Endothelial cell of umbilical vein (primary cell): Measurements from ENCODE around the gene SGK1.
"Not testable (repeated sequence)": the region's sequence is repeated elsewhere in the genome, so short reads cannot be mapped to it uniquely, and the experiment has no call there.

ENCODE experiments used
- EZH2 ChIP-seq: IDR thresholded peaks from 2 replicates; pipeline ENCODE4 v1.6.1; 2012; ENCODE audit warnings: borderline replicate concordance, low read depth, mild to moderate bottlenecking, moderate library complexity, low read length, inconsistent platforms; ENCODE audit not compliant: severe bottlenecking
- MYC ChIP-seq: IDR thresholded peaks from one replicate; pipeline ENCODE4 v1.6.1; 2011; ENCODE audit warnings: mild to moderate bottlenecking, low read depth, low read length
- POLR2A ChIP-seq: IDR thresholded peaks from 2 replicates; pipeline ENCODE4 v1.6.1; 2012; ENCODE audit warnings: low read depth, mild to moderate bottlenecking, control low read depth, low read length
- POLR2AphosphoS5 ChIP-seq: IDR thresholded peaks from 2 replicates; pipeline ENCODE4 v1.6.1; 2012; ENCODE audit warnings: low read depth, mild to moderate bottlenecking, control low read depth, low read length, moderate library complexity; ENCODE audit not compliant: insufficient read depth
- TF ChIP-seq, protein P1 (sequence below), 2 donors: IDR thresholded peaks; 1 replicate in 1 of 2; 2 replicates in 1 of 2; pipeline ENCODE4 v1.5.1; 2011; ENCODE audit warnings: low read length in 2 of 2, mild to moderate bottlenecking in 2 of 2, moderate library complexity in 2 of 2, control low read depth in 1 of 2, inconsistent platforms in 1 of 2, low read depth in 1 of 2; ENCODE audit not compliant: insufficient read depth in 1 of 2; ENCODE audit errors: extremely low read depth in 1 of 2
- TF ChIP-seq, protein P2 (sequence below): IDR thresholded peaks from 2 replicates; pipeline ENCODE4 v1.6.1; 2011; ENCODE audit not compliant: insufficient read depth, insufficient read length

DNA sequence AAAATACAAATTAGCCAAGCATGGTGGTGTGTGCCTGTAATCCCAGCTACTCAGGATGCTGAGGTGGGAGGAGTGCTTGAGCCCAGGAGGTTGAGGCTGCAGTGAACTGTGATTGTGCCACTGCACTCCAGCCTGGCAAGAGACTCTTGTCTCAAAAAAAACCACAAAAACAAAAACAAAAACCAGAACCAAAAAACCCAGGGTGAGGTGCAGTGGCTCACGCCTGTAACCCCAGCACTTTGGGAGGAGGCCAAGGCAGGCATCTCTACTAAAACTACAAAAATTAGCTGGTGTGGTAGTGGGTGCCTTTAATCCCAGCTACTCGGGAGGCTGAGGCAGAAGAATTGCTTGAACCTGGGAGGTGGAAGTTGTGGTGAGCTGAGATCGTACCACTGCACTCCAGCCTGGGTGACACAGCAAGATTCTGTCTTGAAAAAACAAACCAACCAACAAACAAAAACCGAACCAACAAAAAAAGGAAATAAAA is 41.0 kb downstream of the SGK1 start:
- TF ChIP-seq, protein P1, sequence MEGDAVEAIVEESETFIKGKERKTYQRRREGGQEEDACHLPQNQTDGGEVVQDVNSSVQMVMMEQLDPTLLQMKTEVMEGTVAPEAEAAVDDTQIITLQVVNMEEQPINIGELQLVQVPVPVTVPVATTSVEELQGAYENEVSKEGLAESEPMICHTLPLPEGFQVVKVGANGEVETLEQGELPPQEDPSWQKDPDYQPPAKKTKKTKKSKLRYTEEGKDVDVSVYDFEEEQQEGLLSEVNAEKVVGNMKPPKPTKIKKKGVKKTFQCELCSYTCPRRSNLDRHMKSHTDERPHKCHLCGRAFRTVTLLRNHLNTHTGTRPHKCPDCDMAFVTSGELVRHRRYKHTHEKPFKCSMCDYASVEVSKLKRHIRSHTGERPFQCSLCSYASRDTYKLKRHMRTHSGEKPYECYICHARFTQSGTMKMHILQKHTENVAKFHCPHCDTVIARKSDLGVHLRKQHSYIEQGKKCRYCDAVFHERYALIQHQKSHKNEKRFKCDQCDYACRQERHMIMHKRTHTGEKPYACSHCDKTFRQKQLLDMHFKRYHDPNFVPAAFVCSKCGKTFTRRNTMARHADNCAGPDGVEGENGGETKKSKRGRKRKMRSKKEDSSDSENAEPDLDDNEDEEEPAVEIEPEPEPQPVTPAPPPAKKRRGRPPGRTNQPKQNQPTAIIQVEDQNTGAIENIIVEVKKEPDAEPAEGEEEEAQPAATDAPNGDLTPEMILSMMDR (IDR thresholded peaks at IDR 0.05; ENCODE audit: extremely low read depth in 1 of 2, insufficient read depth in 1 of 2, low read depth in 1 of 2, low read length in 2 of 2) = not testable (repeated sequence)
- TF ChIP-seq, protein P2, sequence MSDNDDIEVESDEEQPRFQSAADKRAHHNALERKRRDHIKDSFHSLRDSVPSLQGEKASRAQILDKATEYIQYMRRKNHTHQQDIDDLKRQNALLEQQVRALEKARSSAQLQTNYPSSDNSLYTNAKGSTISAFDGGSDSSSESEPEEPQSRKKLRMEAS = not testable (repeated sequence)
- TF ChIP-seq POLR2AphosphoS5, MYC, POLR2A, EZH2: not testable (repeated sequence)
